Stimulated activated CD8-positive, alpha-beta memory T cell treated with anti-CD3 and anti-CD28 coated beads, Interleukin-15, amount 100 ng/mL, for 24 hours (primary cell): ENCODE data around the gene TPCN2.

Experiments
- DNase-seq: peaks from one replicate; pipeline ENCODE4 v3.0.0-alpha.2; 2020; ENCODE audit warnings: low read depth

The TPCN2 gene

DNA sequence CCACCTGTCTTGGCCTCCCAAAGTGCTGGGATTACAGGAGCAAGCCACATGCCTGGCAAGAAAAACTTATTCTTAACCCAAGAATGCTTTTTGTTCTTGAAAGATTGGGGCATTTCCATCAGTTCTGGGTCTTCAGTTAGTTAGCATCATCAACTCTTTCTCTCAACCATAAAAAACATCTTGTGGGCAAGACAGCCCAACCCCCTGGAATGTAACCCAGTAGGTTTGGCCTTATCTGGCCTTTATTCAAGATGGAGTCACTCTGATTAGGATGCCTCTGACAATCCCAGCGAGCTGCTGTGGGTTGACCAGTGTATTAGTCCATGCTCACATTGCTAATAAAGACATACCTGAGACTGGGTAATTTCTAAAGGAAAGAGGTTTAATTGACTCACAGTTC is 9.2 kb upstream of the TPCN2 start:
- no peak for DNase-seq

GRCh38 chr11:69040051-69040450 is 8.7 kb upstream of the TPCN2 start:
- DNase-seq, result no peak

- DNase-seq, result no peak
Observed at GRCh38 chr11:69040581-69041260, 8.0 kb upstream of the TPCN2 start.

GRCh38 chr11:69041516-69041915 is 7.2 kb upstream of the TPCN2 start:
- DNase-seq, result no peak

DNA sequence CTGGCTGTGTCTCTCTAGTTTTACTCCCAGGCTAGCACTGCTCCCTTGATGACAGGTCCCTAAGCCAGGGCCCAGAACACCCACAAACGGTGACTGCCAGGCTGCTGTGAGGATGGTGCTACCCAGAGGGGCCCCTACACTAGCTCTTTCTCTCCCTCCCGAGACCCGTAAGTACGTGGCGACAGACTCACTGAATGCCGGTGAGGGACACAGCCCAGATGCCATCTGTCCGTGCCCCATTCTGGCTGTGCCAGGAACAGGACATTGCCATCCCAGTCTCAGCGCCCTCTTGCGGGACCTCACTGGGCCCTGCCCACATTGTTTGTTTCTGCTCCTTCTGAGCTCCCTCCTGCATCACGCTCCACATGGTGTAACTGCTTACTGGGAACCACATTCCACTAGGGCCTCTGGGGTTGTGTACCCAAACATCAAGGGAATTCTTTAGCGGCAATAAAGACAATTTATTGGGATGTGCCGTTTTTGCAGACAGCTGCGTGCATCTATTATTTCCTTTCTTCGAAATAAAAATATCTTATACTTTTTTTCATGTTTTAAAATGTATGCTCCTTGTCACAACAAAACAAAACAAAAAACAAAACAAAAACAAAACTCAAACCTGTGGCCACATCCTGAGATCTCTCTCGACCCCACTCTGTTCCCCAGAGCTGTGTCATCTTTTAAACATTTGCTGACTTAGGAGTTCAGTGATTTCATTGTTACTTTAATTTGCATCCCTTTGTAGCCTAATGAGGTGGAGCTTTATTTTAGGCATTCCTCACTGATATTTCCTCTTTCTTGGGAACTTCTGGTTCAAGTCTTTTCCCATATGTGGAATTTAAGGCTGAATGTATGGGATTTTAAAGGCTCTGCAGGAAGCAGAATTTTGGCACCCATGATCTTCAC is 4.4 kb upstream of the TPCN2 start:
- no peak for DNase-seq

GRCh38 chr11:69048031-69048693 is 570 bp upstream of the TPCN2 start:
- DNase-seq, result no peak

- no peak for DNase-seq
Observed at GRCh38 chr11:69049490-69049867, 747 bp downstream of the TPCN2 start.

DNA sequence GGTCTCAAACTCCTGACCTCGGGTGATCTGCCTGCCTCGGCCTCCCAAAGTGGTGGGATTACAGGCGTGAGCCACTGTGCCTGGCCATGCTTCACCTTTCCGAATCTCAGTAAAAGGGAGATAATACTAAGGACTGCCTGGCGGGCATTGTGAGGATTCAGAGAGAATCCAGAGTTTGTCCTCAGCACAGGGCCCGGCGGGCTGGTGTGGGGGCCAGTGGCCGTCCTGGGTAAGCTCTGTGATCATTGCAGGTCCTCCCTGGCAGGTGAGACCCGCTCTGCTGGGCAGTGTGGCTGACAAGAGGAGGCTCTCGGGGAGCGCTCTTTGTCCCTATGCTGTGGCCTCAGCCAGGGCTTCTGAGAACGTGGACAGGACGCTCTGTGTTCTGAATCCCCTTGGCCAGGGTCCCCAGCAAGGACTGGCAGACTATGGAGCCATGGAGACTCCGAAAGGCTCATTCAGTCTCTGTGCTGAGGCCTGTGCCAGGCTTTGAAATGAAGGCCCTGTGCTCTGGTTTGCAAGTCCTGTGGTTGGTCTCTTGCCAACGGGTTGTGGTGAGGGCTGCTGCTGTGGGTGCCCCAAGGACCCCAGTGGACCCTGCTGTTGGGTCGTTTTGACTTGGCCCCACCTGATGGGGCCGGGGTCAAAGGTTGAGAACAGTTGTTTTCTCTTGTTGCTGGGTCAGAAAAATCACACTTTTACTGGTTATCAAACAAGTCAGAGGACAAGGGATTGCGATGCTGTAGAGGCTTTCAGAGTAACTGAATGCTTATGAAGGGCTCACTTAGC is 2.1 kb downstream of the TPCN2 start:
- DNase-seq, result no peak

GRCh38 chr11:69051381-69052342 is 2.9 kb downstream of the TPCN2 start:
- no peak for DNase-seq

DNA sequence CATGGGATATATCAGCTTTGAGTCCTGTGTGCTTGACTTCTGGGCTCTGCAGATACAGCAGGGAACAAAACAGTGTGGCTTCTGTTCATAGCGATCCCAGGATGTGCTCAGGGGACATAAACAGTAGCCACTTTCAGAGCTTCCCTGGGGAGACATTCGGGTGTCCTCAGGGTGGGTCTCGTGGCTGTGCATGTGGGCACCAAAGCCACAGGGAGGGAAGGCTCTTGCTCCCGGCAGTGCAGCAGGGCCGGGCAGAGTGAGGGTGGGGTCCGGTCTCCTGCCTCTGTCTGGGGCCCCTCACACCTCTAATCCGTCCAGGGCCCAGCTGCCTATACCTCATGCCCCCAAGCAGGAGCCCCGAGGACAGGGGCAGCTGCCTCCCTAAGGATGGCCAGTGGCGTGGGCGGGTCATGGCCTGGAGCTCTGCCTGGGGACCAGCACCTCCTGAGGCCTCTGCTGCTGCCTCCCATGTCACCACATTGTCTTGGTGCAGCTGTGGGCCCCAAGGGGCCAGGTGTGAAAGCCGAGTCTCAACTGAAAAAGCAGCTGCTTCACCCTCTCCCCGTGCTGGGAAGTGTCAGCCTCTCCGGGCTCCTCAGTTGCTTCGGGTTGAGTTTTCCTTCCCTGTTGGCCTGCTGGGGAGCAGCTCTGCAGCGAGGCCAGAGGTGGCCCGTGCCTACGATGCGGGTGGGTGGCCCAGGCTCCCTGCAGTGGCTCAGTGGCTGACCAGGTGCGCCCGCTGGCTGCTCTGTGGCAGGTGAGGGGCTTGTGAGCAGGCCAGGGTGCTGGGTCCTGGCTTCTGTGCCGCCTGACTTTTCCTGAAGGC is 3.8 kb downstream of the TPCN2 start:
- no peak for DNase-seq

DNA sequence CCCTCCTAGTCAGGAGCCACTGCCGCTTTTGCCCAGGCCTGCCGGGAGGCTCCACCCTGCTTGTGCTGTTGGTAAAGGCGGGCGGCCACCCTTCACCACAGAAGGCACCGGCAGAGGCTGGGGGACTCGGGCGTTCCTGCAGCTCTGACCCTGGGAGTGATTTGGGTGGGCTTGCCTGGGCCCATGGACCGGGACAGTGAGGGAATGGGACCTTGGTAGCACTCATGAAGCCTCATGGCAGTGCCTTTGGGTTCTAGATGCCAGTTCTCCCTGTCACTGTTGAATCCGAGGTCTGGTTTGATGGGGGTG is 4.4 kb downstream of the TPCN2 start:
- DNase-seq, result no peak

- DNase-seq, result no peak
Observed at GRCh38 chr11:69053546-69054396, 5.0 kb downstream of the TPCN2 start.

DNA sequence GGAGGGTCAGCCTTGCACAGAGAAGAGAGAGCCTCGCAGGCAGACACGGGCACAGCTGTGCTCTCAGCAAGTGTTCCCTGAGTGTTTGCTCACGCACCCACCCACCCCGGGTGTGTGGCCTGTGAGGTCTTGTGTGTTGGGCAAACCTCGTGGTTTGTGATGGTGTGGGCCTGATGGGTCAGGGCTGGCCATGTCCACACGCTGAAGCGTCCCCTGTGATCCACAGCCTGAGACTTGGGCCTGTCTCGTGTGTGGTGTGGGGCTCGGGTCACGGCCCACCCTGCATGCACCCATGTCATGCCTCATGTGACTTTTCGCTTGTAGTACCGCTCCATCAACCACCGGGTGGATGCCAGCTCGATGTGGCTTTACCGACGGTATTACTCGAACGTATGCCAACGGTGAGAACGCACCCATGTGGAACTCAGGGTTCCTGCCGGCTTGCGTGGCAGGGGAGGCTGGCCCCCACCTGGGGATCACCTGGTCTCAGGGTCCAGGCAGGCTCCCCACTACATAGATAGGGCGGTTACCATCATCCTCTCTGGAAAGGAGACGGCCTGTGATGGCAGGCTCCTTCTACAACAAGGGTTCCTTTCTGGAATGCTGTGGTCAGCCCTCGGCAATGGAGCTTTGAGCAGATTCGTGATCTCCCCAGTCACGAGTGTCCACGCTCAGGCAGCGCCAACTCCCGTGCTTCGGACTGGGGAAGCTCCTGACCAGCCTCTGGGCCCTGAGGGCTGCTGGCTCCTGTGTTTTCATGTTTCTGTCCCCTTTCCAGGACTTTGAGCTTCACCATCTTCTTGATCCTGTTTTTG is 5.9 kb downstream of the TPCN2 start:
- no peak for DNase-seq

GRCh38 chr11:69055212-69055586 is 6.5 kb downstream of the TPCN2 start:
- DNase-seq, result no peak

DNA sequence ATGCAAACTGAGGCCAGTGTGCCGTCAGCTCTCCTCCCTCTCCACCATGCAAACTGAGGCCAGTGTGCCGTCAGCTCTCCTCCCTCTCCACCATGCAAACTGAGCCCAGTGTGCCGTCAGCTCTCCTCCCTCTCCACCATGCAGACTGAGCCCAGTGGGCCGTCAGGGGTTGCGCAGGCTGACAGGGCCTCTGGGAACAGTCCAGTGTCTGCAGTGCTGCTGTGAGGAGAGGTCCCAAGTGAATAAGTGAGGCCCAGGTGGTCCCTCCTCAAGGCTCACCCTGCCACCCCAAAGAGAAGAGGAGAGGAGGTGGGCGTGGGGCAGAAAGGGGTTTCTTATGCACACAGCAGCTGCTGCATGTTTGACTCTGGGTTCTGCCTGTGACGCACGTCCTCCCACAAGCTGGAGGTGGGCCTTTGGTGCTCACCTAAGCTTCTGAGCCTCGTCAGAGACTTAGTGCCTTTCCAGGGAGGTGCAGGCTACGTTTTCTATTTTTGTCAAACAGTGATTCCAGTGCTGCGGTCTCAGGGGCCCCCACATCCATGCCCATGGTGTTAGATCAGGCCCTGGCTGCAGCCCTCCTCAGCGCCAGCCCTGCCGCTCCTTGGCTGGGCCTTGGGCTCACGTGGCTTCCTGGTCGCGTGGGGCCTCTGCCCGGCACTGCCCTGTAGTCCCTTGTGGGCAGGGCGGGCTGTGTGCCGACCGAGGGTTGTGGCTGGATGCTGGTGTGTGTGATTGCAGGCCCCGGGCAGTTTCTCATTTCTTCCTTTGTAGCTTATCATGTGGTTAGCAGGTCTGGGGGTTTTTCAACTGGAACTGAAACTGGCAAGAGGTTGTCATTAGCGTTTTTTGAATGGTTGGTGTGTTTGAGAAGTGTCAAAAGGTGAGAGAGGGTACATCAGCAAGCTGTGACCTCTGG is 7.1 kb downstream of the TPCN2 start:
- no peak for DNase-seq

GRCh38 chr11:69057236-69057635 is 8.5 kb downstream of the TPCN2 start:
- no peak for DNase-seq

DNA sequence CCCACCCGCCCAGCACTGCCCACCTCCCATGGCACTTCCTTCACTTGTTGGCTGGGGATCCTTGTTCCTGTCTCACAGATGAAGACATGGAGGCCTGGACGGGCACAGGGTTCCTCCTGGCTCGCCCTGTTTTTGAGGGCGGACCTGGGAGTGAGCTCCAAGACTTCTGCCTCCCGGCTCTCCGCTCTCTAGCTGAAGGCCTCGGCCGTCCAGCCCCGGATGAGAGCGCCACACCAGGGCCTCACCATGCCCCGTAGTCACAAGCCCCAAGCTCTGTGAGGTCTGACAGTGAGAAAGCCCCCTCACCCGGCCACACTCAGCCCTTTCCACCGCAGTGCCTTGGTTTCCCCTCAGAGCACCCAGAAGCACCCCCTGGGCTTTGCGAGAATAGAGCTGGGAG is 9.1 kb downstream of the TPCN2 start:
- DNase-seq, result no peak
